Forelimb muscle (tissue), 1 donor: Measurements from ENCODE around the gene MUC7. TPM values are rescaled to one million over a fixed set of nuclear protein-coding genes. Genes with fewer than 3 reads are reported as not detected.

Experiments used
- polyA plus RNA-seq: library from polyadenylated mRNA; unstranded; fragments of 120-200 nt; gene quantifications from one replicate; pipeline ENCODE4 v1.2.1, GENCODE V29; 2013; ENCODE audit not compliant: insufficient read length

The MUC7 gene
- polyA plus RNA-seq, 1 donor = not detected

Other genes with a start within 250 kb of the MUC7 start
- 1.5 TPM for gene FDCSP, start 246.1 kb upstream of the MUC7 start, polyA plus RNA-seq
- not detected for gene CSN3, start 229.6 kb upstream of the MUC7 start, polyA plus RNA-seq
- gene CABS1, start 137.2 kb upstream of the MUC7 start, polyA plus RNA-seq = not detected
- gene SMR3A, start 111.4 kb upstream of the MUC7 start, polyA plus RNA-seq = not detected
- not detected for gene SMR3B, start 89.1 kb upstream of the MUC7 start, polyA plus RNA-seq
- not detected for gene OPRPN, start 74.3 kb upstream of the MUC7 start, polyA plus RNA-seq
- gene AMTN, start 46.4 kb downstream of the MUC7 start, polyA plus RNA-seq = not detected
- gene AMBN, start 120.1 kb downstream of the MUC7 start, polyA plus RNA-seq = not detected
- 3.8 TPM for gene ENAM, start 156.5 kb downstream of the MUC7 start, polyA plus RNA-seq
- 1.5 TPM for gene JCHAIN, start 194.3 kb downstream of the MUC7 start, polyA plus RNA-seq
- 18.7 TPM for gene UTP3, start 216.3 kb downstream of the MUC7 start, polyA plus RNA-seq
- 89.7 TPM for gene RUFY3, start 249.8 kb downstream of the MUC7 start, polyA plus RNA-seq